GM12865 (cell line): Measurements from ENCODE around the gene LEMD1.

Source experiments
- DNase-seq: peaks from one replicate; pipeline ENCODE4 v3.0.0; 2010; ENCODE audit warnings: low read depth
- H3K4me3 ChIP-seq: 2 replicates; pipeline ENCODE4 v1.5.1; 2011; ENCODE audit warnings: mild to moderate bottlenecking, low read depth, low read length, control low read depth
- TF ChIP-seq, protein P1 (sequence below): IDR thresholded peaks from 2 replicates; pipeline ENCODE4 v1.5.1; 2011; ENCODE audit warnings: low read length, control low read depth, low read depth, inconsistent platforms; ENCODE audit not compliant: insufficient read depth; ENCODE audit errors: missing control alignments

The LEMD1 gene

GRCh38 chr1:205442051-205442725, 20.3 kb upstream of the LEMD1 start:
- TF ChIP-seq, protein P1, sequence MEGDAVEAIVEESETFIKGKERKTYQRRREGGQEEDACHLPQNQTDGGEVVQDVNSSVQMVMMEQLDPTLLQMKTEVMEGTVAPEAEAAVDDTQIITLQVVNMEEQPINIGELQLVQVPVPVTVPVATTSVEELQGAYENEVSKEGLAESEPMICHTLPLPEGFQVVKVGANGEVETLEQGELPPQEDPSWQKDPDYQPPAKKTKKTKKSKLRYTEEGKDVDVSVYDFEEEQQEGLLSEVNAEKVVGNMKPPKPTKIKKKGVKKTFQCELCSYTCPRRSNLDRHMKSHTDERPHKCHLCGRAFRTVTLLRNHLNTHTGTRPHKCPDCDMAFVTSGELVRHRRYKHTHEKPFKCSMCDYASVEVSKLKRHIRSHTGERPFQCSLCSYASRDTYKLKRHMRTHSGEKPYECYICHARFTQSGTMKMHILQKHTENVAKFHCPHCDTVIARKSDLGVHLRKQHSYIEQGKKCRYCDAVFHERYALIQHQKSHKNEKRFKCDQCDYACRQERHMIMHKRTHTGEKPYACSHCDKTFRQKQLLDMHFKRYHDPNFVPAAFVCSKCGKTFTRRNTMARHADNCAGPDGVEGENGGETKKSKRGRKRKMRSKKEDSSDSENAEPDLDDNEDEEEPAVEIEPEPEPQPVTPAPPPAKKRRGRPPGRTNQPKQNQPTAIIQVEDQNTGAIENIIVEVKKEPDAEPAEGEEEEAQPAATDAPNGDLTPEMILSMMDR = no peak
- H3K4me3 ChIP-seq = no peak overlapping the region
- DNase-seq = no peak

GRCh38 chr1:205441716-205442050, 19.8 kb upstream of the LEMD1 start:
- H3K4me3 ChIP-seq = no peak overlapping the region
- no peak for DNase-seq
- TF ChIP-seq, protein P1 = no peak

DNA sequence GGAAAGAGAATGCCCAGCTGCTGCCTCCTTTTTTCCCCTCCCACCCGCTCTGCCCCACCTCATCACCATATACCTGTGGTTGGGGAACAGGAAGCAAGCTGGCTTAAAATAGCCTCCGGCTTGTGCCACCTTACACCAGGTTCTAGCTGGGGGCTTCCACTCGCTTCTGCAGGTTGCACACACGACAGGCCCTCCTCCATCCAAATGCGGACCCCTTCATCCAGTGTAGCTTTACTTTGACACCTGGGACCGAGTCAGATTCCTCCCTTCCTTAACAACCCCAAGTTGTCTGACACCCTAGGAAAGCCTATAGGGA, 19.4 kb upstream of the LEMD1 start:
- no peak for DNase-seq
- TF ChIP-seq, protein P1 = no peak
- H3K4me3 ChIP-seq = peak overlapping the region; percentile 51

- H3K4me3 ChIP-seq = peak overlapping the region; percentile 51
- DNase-seq = peak; percentile 76
- TF ChIP-seq, protein P1 = no peak
Observed at GRCh38 chr1:205440476-205441317, 18.8 kb upstream of the LEMD1 start.

DNA sequence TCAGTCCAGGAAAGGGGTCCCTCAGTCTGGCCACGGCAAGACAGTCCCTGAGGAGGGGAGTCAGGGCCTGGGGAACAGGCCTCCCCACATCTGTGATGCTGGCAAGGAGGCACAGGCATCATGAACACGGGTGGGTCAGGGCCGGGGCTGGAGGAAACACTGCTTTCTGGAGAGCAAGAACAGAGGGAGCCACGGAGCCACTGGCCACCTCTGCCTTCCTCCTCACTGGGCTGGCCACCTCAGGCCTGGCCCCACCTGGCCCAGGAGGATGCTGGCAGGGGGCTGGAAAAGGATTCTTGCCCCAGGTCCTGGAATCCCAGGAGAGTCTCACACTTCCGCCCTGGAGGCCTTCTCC, 18.2 kb upstream of the LEMD1 start:
- TF ChIP-seq, protein P1 = no peak
- peak overlapping the region; percentile 51 for H3K4me3 ChIP-seq
- DNase-seq = no peak

DNA sequence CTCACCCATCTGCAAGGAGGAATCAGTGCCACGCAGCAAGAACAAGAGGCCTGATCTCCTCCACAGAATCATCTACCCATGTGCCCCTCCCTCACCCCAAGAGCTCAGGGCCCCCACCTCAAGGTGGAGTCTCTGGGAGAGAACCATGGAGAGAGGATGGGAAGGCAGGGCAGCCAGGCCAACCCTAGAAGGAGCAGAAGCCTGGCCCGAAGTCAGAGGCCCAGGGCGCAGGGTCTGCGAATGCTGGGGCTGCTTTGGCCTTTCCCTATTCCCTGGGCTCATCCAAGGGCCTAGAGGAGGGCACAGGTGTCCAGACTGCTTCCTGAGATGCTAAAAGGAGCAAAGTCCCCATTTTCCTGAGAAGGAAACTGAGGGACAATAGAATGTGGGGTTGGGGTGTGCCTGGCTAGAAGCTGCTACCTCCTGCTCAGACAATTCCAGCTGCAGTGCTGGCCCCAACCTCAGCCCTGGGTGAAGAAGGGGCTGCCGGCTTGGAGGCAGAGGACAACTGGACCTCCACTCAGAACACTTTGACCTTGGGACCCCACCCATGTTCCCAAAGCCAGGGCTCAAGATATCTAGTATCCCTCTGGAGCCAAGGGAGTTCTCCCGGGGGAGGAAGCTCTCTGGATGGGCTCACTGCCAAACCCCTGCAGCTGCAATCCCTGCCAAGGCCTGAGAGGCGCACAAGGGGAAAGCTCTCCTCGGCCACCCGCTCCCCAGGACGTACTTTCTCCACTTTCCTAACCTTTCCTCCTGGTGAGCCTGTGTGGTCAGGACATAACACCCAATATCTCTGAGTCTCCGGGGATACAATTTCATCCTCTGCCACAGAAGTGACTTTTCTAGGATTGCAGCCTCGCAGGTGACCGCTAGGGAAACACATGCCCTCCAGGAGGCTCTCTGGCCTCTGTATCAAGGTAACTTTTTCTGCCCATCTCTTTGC, 16.6 kb upstream of the LEMD1 start:
- TF ChIP-seq, protein P1 = peak; percentile 25
- DNase-seq = peak; percentile 15
- H3K4me3 ChIP-seq = no peak overlapping the region
